ENCODE measurements around the gene MRPL23.

MRPL23 gene

DNA sequence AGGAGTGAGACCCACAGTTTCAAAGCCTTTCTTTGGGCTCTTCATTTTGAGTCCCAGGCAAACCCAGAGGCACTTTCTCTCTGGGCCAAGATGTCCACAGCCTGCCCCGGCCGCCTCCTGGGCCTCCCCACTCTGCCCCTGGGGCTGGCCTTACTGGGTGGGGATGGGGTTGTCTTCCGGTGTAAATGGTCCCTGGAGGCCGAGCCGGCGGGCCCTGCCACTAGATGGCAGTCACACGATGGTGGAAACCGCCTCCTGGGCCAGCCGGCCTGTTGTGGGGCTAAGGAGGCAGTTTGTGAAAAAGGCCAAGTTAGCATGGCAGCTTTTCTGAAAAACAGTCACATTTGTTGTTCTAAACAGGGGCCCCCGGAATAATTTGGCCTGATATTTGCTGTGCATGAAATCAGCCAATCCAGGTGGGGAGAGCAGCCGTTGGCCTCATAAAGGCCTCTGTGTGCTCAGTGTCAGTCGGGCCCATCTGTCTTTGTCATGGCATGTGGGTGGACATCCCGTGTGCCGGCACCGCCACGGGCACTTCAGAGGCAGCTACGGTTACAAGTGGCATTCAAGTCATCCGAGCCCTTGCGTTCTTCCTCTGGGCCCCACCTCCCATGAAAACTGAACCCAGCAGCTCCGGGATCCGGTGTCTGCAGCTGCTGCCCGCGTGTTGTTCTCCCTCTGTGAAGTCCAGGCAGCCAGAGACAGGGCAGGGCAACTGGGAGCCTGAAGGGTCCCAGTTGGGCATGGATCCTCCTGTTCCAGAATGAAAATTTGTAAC lies 6.5 kb downstream of the MRPL23 start:
- DNase-seq (ENCODE audit: low read depth), result no peak

DNA sequence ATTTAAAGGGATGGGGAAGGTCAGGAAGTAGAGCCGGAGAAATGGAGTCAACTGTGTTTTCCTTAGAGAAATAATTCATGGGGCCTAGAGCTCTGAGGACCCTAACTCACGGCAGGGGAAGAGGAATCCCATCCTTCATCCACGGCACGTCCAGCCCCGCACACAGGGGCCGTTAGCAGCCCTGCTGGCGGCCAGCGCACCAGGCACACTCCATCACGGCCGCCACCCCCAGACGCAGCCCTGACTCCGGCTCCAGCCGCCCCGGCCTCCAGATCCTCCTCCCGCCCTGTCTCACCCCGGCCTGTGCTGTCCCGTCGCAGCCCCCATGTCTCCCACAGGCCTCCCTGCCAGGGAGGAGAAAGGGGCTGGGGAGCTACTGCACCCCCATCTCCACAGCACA lies 11.2 kb downstream of the MRPL23 start:
- no peak for DNase-seq (ENCODE audit: low read depth)

DNA sequence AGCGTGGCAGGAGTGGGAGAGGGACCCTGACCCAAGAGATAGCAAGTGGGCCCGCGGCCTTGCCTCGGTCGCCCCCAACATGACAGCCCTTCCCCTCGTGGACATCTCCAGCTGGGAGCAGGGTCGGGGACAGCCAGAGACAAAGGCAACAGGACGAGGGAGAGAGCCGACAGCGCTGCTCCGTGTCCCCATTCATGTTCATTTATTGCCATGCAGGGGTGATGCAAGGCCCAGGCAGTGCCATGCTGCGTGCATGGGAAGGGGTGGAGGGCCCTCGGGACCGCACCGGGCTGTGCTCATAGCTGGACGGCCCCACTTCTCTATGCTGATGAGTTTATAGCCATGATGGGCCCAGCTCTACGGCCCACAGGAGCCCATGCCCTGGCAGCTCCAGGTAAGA lies 12.7 kb downstream of the MRPL23 start:
- no peak for DNase-seq (ENCODE audit: low read depth)

- DNase-seq (ENCODE audit: low read depth), result no peak
Measured at GRCh38 chr11:1963864-1964263, 16.7 kb downstream of the MRPL23 start.

DNA sequence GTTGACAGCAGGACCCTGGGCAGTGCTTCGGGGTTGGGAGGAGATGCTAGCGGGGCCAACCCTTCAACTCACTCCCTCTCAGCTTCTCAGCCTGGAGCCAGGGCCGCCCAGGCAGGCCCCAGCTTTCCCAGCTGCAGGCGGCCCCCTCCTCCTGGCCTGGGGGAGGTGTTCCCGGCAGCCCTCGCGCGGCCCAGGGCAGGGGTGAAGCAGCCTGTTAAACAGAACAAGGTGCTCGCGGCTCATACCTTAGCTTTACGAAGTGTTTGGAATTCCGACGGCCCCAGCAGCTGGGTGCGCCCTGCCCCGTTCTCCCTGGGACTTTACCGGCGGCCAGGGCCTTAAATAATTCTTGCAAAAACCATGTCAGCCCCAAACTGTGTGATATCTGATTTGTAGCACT lies 17.2 kb downstream of the MRPL23 start:
- no peak for DNase-seq (ENCODE audit: low read depth)

DNA sequence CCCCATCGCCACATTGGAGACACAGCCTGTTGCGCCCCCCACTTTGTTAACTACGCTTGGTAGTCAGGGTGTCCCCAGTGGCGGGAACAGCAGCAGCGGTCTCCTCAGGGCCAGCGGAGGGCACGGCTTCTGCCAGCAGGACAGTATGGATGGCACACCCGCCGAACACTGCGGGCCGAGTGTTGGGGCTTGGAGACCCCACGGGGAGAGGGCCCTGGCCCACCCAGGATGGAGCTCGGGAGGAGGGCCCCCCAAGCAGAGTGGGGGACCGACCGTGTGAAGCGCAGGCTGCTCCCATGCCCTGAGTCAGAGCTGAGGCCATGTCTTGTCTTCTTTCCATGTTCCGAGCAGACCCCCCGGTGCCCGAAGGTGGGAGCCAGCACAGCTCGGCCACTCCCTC lies 17.8 kb downstream of the MRPL23 start:
- no peak for DNase-seq (ENCODE audit: low read depth)

- DNase-seq (ENCODE audit: low read depth), result no peak
Measured at GRCh38 chr11:1966531-1966930, 19.4 kb downstream of the MRPL23 start.

DNA sequence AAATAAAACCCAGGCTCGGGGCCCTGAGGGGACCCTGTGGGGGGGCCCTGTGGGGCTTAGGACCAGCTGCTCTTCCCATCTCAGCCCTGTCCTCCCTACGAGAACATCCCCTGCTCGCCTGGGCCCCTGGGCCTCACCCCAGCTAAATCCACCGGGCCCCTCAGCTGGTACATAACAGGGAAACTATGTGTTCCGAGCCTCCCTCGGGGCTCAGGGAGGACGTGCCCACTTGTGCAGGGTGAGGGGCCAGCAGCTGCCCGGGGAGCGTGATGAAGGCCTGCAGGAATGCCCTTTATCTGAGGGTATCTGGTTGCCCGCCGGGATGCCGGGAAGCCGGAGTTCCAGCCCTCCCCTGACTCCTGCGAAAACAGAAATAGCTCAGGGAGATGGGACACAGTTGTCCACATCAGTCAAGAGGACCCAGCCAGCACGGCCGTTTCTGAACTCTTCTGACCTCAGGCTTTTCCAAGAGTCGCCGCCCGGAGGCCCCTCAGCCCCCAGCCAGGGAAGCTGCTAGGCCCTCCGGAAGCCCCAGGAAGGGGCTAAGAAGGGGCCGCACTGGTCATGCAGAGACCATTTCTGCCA lies 20.6 kb downstream of the MRPL23 start:
- no peak for DNase-seq (ENCODE audit: low read depth)

GRCh38 chr11:1968454-1969002 lies 21.4 kb downstream of the MRPL23 start:
- DNase-seq (ENCODE audit: low read depth), result no peak

- DNase-seq (ENCODE audit: low read depth), result no peak
Measured at GRCh38 chr11:1969035-1969434, 21.9 kb downstream of the MRPL23 start.

GRCh38 chr11:1969776-1970175 lies 22.6 kb downstream of the MRPL23 start:
- DNase-seq (ENCODE audit: low read depth), result no peak

DNA sequence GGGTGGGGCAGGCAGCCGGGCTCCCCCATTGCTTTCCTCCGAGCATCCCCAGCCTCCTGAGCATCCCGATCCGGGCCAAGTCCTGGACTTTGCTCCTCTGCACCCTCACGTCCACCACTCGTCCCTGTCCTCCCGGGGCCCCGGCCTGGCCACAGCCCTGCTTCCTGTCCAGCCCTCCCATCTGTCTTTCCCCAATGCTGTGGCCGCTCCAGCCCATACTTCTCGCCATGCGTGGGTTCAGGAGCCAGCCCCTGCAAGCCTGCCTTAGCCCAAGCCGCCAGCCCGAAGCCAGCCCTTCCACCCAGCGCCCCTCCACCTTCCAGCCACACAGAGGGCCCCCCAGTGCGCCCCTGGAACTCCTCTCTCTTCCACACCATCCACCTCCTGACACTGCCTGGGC lies 23.8 kb downstream of the MRPL23 start:
- no peak for DNase-seq (ENCODE audit: low read depth)

DNA sequence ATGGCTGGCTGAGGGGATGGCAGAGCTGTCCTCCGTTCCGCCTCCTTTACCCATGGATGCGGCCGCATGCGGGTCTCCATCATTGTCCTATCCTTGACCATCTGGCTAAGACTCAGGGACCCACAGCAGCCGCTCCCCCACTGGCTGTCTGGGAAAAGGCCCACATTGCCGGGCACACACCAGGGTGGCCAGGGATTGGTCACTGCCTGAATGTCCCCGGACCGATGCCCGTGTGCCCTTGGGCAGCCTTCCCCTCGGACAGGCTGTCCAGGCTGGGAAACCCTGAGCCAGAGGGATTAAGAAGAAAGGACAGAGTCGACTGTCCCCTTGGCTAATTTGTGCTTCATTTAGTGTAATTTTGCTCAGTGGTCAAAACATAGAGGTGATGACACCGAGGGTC lies 28.1 kb downstream of the MRPL23 start:
- DNase-seq (ENCODE audit: low read depth), result no peak

- no peak for DNase-seq (ENCODE audit: low read depth)
Measured at GRCh38 chr11:1978720-1979473, 31.8 kb downstream of the MRPL23 start.

DNA sequence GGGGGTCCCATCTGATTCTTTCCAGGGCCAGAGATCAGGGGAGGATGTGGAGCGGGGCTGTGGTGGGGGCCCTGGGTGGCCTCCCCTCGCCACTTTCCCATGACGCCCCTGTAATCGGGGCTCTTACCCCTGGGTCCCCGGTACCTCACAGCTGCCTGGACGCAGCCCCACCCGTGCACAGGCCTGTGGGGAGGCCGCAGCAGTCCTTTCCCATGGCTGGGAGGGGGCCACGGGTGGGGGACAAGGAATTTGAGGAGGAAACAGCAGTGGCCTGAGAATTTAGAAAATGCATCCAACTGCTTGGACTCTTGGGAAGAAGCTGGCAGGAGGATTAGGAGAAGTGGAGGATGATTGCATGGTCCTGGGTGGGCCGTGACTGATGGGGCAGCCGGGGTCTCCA lies 32.5 kb downstream of the MRPL23 start:
- no peak for DNase-seq (ENCODE audit: low read depth)

- no peak for DNase-seq (ENCODE audit: low read depth)
Measured at GRCh38 chr11:1982873-1983600, 35.9 kb downstream of the MRPL23 start.

DNA sequence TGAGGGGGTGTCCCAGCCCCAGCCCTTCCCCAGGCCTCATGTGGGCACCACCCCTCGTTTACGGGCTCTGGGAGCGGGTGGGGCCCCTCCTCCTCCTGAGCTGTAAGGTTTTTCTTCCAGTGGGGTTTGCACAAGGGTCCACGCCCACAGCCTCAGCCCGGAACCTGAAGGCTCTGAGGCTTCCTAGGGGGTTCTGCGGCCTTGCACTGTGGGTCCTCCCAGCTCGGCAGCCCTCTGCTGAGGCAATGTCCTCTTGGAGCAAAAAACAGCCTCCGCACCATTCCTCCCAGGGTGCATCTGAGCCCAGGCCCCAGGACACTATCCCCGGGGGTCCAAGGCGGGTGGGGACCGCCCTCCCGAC lies 36.4 kb downstream of the MRPL23 start:
- DNase-seq (ENCODE audit: low read depth), result no peak

DNA sequence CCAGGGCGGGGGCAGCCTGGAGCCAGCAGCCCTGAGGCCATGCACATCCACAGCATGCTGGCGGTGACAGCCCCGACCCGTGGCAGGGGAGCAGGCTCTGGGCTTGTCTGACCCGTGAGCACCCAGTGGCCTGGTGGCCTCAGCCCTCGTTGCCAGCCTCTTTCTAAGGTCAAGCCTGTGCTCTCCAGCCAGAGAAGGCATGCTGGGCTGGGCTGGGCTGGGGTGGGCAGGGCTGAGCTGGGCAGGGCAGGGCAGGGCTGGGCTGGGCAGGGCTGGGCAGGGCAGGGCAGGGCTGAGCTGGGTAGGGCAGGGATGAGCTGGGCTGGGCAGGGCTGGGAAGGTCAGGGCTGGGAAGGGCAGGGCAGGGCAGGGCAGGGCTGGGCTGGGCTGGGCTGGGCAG lies 39.9 kb downstream of the MRPL23 start:
- no peak for DNase-seq (ENCODE audit: low read depth)

GRCh38 chr11:1988174-1988573 lies 41.0 kb downstream of the MRPL23 start:
- DNase-seq (ENCODE audit: low read depth), result no peak

DNA sequence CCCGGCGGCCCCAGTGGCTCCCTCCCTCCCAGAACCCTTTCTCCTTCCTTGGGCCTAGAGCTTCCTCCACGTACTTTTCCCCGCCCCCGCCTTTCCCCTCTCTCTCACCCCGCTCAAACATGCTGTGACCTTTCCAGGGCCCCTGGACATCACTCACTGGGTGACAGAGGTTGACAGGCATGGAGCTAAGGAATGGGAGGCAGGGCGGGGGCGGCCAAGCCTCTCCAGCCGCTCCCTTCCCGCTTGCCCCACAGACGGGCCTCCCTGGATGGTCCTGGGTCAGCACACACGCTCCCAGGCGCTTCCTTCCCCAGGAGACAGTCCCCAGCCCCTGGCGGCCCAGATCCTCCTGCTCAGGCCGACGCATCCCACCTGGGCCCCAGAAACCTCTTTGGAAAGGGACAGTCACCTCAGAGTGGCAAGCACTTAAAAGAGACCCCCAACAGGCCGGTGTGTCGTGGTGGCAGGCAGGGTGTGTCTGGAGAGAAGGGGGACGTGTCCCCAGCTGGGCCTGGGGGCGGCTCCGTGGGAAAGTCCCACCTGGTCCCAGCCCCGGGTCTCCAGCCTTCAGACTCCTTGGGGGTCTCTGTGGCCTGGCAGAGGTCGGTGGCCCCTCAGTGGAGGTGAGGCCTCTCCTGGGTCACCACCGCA lies 41.7 kb downstream of the MRPL23 start:
- DNase-seq (ENCODE audit: low read depth), result no peak

- DNase-seq (ENCODE audit: low read depth), result no peak
Measured at GRCh38 chr11:1989953-1990352, 42.8 kb downstream of the MRPL23 start.

All from stimulated activated CD8-positive, alpha-beta memory T cell treated with anti-CD3 and anti-CD28 coated beads, Interleukin-12 subunit alpha, Interleukin-12 subunit beta, amount 100 ng/mL, for 4 hours (primary cell).